Stimulated activated CD8-positive, alpha-beta memory T cell treated with anti-CD3 and anti-CD28 coated beads, Interleukin-7, amount 100 ng/mL, for 4 hours (primary cell): ENCODE results near the gene CTBP2.
"Not testable (repeated sequence)": the region's sequence is repeated elsewhere in the genome, so short reads cannot be mapped to it uniquely, and the experiment has no call there.

Experiments
- DNase-seq, 2 donors: peaks; one replicate each; pipeline ENCODE4 v3.0.0-alpha.2; 2020; ENCODE audit warnings: low read depth in 2 of 2

CTBP2 gene

GRCh38 chr10:124997771-124998623 lies 162.4 kb downstream of the CTBP2 start:
- DNase-seq: no peak

GRCh38 chr10:124997306-124997705 lies 163.1 kb downstream of the CTBP2 start:
- no peak for DNase-seq

- no peak for DNase-seq
Observed at GRCh38 chr10:124996854-124997215, 163.5 kb downstream of the CTBP2 start.

GRCh38 chr10:124996127-124996853 lies 164.1 kb downstream of the CTBP2 start:
- no peak for DNase-seq

GRCh38 chr10:124995605-124996004 lies 164.8 kb downstream of the CTBP2 start:
- DNase-seq: no peak

- no peak for DNase-seq
Observed at GRCh38 chr10:124994573-124995473, 165.5 kb downstream of the CTBP2 start.

GRCh38 chr10:124993736-124994451 lies 166.5 kb downstream of the CTBP2 start:
- no peak for DNase-seq

- no peak for DNase-seq
Observed at GRCh38 chr10:124993345-124993708, 167.0 kb downstream of the CTBP2 start.

GRCh38 chr10:124992462-124993344 lies 167.7 kb downstream of the CTBP2 start:
- DNase-seq: no peak

GRCh38 chr10:124991835-124992234 lies 168.5 kb downstream of the CTBP2 start:
- DNase-seq: no peak

- DNase-seq: no peak
Observed at GRCh38 chr10:124990671-124991625, 169.4 kb downstream of the CTBP2 start.

GRCh38 chr10:124989526-124989925 lies 170.8 kb downstream of the CTBP2 start:
- no peak for DNase-seq

GRCh38 chr10:124988753-124989152 lies 171.6 kb downstream of the CTBP2 start:
- DNase-seq: not testable (repeated sequence)

GRCh38 chr10:124987788-124988187 lies 172.6 kb downstream of the CTBP2 start:
- DNase-seq: no peak

- no peak for DNase-seq
Observed at GRCh38 chr10:124985162-124985561, 175.2 kb downstream of the CTBP2 start.

GRCh38 chr10:124984376-124984775 lies 176.0 kb downstream of the CTBP2 start:
- no peak for DNase-seq

- no peak for DNase-seq
Observed at GRCh38 chr10:124983321-124983720, 177.0 kb downstream of the CTBP2 start.

GRCh38 chr10:124978376-124978725 lies 182.0 kb downstream of the CTBP2 start:
- no peak for DNase-seq

GRCh38 chr10:124977648-124978375 lies 182.6 kb downstream of the CTBP2 start:
- DNase-seq: no peak
